Activated gamma-delta T cell (primary cell): ENCODE data around the gene WFIKKN1.
"Not testable (repeated sequence)": the region's sequence is repeated elsewhere in the genome, so short reads cannot be mapped to it uniquely, and the experiment has no call there.

Experiments
- DNase-seq: peaks from one replicate; lab custom pipeline; 2025; lab: John Stamatoyannopoulos, UW

The WFIKKN1 gene

DNA sequence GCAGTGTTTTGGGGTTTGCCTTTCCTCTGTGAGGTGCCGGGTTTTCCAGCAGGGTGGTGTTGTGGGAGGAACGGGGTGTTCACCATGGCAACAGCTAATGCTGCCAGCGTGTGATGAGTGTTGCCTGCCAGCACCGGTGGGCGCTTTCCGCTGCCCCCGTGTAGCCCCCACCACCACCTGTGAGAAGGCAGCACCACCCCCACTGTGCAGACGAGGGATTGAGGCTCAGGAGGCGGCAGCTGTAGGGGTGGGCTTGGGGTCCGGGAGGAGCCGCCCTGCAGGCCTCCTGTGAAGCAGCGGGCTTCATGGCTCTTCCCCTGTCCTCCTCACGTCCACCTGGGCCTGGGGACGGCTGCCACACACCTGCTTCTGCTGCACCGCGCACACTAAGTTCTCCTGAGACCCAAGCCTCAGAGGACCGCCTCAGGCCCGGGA is 35.7 kb upstream of the WFIKKN1 start:
- no peak for DNase-seq

DNA sequence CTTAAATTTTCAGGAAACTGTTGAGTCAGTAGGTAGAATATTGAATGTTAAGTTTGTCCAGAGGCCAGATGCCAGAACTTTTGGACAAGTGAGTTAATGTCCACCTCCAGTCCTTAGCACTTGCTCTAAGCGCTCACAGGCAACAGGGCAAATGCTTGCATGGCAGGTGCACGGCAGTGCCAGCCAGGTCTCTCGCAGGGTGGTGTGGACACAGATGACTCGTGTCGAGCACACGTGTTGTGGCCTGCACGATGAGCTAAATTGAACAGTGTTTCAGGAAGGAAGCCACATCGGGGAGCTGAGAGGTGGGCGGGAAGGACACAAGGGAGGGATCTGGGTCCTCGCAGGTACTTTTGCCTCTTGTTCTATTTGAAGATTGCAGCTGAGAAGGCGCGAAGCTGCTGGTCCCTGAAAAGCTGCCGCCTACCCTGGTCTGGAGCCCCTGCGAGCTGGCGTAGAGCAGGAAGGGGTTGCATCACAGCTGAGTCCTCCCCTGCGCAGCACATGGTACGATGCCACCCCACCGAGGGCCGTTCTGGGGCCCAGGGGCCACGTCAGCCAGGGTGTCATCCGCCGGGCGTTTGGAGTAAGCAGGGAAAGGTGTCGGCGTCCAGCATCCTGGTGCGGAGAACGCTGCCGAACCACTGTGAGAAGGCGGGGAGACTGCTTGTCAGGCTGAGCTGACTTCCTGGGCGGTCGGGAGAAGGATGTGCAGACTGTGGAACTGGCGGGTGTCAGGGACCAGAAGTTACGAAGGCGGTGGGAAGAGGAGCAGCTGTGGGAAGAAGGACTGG is 34.6 kb upstream of the WFIKKN1 start:
- DNase-seq: no peak

GRCh38 chr16:596736-597060 is 34.1 kb upstream of the WFIKKN1 start:
- DNase-seq: no peak

DNA sequence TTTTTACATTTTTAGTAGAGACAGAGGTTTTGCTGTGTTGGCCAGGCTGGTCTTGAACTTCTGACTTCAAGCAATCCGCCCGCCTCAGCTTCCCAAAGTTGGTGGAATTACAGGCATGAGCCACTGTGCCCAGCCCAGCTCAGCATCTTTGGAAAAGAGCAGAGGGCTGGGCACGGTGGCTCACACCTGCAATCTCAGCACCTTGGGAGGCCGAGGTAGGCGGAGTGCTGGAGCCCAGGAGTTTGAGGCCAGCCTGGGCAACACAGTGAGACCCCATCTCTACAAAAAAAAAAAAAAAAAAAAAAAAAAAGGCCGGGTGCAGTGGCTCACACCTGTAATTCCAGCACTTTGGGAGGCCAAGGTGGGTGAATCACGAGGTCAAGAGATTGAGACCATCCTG is 33.1 kb upstream of the WFIKKN1 start:
- DNase-seq: not testable (repeated sequence)

- no peak for DNase-seq
Observed at GRCh38 chr16:598823-599739, 31.7 kb upstream of the WFIKKN1 start.

GRCh38 chr16:600781-601180 is 30.0 kb upstream of the WFIKKN1 start:
- DNase-seq: no peak

DNA sequence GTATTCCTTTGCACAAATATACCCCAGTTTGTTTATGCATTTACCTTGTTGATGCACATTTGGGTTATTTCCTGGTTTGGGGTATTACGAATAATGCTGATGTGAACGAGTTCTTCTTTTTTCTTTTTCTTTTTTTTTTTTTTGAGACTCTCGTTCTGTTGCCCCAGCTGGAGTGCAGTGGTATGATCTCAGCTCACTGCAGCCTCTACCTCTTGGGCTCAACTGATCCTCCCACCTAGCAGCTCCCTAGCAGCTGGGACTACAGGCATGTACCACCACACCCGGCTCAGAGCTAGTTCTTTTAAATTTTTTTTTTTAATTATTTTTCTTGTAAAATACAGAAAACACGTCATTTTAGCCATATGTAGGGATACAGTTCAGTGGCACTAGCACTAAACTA is 26.9 kb upstream of the WFIKKN1 start:
- DNase-seq: no peak

GRCh38 chr16:606656-607307 is 24.0 kb upstream of the WFIKKN1 start:
- no peak for DNase-seq

DNA sequence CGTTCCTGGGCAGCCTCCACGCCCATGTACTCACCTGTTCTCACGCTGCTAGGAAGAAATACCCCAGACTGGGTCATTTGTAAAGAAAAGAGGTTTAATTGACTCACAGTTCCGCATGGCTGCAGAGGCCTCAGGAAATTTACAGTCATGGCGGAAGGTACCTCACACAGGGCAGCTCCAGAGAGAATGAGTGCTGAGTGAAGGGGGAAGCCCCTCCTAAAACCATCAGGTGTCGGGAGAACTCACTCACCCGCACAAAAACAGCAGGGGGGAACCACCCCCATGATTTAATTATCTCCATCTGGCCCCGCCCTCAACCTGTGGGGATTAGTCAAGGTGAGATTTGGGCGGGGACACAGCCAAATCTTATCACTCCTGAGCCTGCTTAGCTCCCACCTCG is 22.8 kb upstream of the WFIKKN1 start:
- no peak for DNase-seq

GRCh38 chr16:609316-609715 is 21.5 kb upstream of the WFIKKN1 start:
- DNase-seq: no peak

- no peak for DNase-seq
Observed at GRCh38 chr16:609984-610383, 20.8 kb upstream of the WFIKKN1 start.

DNA sequence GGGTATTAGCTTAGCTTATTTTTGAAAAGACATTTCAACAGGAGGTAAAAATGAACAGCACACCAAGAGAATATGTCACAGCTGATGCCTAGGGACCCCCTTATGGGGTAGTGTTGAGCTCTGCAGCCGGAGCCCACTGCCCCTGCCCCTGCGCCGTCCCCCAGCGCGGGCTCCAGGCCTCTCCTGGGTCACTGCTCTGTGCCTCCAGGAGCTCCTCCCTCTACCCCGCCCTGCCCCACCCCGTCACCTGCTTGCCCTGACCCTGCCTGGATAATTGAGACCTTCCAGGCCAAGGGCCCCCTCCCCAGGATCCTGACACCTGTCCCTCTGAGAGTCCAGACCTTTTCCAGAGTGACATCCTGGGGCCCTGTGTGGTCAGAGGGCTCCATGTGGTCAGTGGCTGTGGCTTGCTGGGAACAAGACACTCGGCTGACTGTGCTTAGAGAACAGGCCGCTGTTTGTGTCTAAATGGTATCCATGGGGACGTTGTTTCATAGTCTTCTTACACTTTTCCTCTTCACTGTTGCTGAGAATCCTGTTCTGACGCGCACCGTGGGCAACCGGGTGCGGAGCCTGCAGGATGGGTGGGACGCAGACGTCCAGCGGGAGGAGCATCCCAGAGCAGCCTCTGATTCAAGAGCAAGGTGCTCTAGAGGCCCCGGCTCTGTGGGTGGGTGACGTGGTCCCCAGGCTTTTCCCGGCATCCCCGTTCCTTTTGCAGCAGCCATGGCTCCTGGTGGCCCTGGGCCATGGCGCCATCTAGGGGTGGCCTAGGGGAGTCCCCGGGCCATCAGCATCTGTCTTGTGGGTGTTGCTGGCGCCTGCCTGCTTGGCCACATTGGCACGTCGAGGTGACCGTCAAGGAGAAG is 20.0 kb upstream of the WFIKKN1 start:
- no peak for DNase-seq

DNA sequence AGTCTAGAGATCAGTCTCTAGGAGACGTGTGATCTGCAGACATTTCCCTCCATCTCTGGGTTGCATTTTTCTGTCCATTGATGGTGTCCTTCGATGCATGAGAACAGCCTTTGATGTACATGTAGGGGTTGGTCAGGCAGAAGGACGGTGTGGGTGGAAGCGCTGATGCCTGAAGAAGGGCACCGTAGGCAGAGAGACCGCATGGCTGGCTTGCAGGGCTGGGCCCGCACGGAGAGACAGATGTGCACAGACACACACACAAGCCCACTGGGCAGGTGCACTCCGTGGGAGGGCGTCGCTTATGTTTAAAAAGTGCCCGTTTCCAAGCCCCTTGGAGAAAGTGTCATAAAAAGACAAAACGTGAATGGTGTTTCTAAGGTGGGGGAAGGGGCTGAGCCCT is 15.7 kb upstream of the WFIKKN1 start:
- DNase-seq: no peak

- DNase-seq: no peak
Observed at GRCh38 chr16:616733-617586, 13.8 kb upstream of the WFIKKN1 start.

GRCh38 chr16:617855-618254 is 12.9 kb upstream of the WFIKKN1 start:
- DNase-seq: no peak

- no peak for DNase-seq
Observed at GRCh38 chr16:619476-620100, 11.2 kb upstream of the WFIKKN1 start.

DNA sequence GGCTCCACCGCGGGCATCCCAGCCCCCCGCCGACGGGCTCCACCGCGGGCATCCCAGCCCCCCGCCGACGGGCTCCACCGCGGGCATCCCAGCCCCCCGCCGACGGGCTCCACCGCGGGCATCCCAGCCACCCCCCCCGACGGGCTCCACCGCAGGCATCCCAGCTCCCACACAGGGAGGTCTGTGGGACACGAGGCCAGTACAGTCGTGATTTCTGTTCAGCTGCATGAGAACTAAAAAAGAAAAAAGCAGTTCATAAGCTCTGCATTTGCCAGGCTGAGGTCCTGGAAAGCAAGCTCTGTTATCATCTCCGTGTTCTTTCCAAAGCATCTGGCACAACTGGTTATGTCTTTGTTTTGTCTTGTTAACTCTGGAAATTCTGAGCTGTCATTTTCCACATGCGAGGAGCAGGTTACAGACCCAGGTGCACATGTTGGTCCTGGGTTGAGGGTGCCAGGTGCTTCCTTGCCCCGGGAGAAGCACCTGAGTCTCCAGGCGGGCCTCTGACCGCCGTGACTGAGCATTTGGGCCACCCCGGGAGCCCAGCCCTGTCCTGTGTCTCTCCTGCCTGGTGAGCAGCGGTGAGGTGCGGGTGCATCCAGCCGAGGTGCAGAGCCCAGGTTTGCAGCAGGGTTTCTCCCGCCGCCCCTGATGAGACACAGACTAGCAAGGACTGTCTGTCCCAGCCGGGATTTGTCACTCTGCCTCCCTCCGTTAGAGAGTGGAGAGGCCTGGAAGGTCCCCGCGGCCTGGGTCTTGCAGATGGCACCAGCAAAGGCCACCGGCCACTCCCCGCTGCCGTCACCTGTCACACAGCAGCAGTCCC is 9.9 kb upstream of the WFIKKN1 start:
- no peak for DNase-seq

GRCh38 chr16:621526-622105 is 9.2 kb upstream of the WFIKKN1 start:
- DNase-seq: no peak

DNA sequence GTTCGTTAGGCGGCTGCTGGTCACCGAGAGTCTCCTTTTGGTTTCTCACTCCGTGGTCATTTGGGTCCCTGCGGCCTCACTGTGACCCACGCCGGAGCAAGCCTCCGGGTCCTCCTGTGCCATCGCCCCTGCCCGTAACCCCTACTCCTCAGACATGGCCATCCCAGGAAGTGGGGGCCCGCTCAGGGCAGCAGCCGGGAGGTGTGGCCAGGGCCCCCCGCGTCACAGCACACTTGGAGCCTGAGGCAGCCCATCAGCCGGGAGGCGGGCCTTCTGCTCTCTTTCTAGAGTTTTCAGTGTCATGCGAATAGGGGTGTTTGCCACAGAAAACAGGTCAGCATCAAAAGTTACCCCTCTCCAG is 7.9 kb upstream of the WFIKKN1 start:
- DNase-seq: no peak
